ENCODE results near the gene KHK.
"Not testable (repeated sequence)": the region's sequence is repeated elsewhere in the genome, so short reads cannot be mapped to it uniquely, and the experiment has no call there.

Gene KHK

DNA sequence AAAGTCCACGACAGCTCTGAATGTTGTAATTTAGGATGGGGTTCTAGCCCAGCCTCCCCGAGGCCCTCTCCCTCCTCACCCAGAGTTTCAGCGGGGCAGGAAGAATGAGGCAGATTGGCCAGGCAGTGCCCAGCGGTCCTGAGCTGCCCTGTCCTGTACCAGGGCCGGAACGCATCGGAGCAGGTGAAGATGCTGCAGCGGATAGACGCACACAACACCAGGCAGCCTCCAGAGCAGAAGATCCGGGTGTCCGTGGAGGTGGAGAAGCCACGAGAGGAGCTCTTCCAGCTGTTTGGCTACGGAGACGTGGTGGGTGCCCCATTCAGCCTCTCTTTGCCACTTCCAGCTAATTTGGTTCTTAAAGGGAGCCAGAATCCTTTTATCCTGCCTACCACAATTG is 10.8 kb downstream of the KHK start:
- no peak for DNase-seq

DNA sequence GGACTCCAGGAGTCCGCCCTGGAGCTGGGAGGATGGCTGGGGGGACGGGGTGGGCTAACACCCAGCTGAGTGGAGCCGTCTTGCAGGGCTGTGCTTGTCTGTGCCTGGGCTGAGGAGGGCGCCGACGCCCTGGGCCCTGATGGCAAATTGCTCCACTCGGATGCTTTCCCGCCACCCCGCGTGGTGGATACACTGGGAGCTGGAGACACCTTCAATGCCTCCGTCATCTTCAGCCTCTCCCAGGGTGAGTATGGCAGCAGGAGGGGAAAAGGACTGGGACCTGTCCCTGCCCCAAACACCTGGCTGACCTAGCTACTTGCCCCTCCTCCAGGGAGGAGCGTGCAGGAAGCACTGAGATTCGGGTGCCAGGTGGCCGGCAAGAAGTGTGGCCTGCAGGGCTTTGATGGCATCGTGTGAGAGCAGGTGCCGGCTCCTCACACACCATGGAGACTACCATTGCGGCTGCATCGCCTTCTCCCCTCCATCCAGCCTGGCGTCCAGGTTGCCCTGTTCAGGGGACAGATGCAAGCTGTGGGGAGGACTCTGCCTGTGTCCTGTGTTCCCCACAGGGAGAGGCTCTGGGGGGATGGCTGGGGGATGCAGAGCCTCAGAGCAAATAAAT is 12.9 kb downstream of the KHK start:
- DNase-seq, result no peak

DNA sequence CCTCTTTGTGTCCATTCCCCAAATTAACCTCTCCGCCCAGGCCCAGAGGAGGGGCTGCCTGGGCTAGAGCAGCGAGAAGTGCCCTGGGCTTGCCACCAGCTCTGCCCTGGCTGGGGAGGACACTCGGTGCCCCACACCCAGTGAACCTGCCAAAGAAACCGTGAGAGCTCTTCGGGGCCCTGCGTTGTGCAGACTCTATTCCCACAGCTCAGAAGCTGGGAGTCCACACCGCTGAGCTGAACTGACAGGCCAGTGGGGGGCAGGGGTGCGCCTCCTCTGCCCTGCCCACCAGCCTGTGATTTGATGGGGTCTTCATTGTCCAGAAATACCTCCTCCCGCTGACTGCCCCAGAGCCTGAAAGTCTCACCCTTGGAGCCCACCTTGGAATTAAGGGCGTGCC is 13.5 kb downstream of the KHK start:
- DNase-seq, result no peak

DNA sequence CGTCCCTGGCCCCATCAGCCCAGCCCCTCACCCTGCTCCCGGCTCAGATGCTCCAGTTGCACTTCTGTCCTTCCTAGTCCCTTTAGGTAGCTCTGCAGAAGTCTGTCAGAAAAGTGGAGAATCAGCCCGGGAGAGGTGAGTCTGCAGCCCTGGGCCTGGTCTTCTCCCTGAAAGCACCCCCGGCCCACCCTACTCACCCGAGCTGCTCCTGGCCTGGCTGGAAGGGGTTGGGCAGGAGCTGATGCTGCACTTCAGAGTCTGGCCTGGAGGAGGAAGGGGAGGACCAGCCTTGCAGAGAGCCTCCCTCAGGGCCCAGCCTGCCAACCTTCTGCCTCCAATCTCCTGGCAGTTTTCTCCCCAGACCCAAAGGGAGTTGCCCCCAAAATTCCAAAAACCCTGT is 15.8 kb downstream of the KHK start:
- no peak for DNase-seq

DNA sequence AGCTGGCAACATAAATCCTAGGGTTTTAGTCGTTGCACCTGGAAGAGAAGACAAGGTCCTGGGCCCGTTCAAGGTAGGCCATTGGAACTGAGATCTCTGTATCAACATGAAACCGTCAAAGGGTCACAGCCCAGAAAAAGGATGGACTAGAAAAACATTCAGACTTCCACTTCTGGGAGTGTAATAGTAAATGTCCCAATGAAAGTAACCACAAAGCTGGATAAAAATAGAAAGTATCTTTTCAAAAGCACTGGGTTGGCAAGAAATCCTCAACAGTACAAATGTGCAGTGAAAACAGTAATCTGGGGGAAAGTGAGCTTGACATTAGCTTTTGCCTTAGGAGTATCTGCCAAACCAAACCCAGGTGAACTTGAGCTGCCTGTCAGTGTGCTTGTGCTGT is 19.4 kb downstream of the KHK start:
- DNase-seq, result no peak

DNA sequence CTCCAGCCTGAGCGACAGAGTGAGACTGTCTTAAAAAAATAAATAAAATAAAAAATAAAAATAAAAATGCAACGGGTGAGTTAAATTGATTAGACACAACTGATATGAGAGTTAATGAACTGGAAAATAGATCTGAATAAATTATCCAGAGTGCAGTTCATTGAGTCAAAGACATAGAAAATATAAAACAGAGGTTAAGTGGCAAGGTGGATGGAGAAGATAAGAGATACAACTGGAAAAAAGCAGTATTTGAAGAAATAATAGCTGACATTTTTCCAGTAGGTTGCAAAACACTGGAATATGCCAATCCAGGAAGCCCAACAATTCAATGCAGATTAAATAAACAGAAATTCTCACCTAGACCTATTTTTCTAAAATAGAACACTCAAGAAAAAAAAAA is 21.6 kb downstream of the KHK start:
- DNase-seq, result no peak

DNA sequence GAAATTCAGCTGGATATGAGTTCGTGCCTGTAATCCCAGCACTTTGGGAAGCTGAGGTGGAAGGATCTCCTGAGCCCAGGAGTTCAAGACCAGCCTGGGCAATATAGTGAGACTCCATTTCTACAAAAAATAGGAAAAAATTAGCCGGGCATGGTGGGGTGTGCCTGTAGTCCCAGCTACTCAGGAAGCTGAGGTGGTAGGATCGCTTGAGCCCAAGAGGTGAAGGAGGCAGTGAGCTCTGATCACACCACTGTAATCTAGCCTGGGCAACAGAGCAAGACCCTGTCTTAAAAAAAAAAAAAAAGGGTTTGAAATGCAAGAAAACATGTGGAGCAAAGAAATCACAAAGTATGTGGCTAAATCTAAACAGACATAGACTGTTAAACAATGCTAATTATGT is 22.5 kb downstream of the KHK start:
- DNase-seq, result no peak

DNA sequence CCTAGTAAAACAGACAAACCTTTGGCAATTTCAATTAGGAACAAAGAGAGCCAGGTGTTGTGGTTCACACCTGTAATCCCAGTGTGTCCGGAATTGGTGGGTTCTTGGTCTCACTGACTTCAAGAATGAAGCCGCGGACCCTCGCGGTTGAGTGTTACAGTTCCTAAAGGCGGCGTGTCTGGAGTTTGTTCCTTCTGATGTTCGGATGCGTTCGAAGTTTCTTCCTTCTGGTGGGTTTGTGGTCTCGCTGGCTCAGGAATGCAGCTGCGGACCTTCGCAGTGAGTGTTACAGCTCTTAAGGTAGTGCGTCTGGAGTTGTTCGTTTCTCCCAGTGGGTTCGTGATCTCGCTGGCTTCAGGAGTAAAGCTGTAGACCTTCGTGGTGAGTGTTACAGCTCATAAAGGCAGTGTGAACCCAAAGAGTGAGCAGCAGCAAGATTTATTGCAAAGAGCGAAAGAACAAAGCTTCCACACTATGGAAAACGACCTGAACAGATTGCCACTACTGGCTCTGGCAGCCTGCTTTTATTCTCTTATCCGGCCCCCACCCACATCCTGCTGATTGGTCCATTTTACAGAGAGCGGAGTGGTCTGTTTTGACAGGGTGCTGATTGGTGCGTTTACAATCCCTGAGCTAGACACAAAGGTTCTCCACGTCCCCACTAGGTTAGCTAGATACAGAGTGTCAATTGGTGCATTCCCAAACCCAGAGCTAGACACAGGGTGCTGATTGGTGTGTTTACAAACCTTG is 24.2 kb downstream of the KHK start:
- not testable (repeated sequence) for DNase-seq

DNA sequence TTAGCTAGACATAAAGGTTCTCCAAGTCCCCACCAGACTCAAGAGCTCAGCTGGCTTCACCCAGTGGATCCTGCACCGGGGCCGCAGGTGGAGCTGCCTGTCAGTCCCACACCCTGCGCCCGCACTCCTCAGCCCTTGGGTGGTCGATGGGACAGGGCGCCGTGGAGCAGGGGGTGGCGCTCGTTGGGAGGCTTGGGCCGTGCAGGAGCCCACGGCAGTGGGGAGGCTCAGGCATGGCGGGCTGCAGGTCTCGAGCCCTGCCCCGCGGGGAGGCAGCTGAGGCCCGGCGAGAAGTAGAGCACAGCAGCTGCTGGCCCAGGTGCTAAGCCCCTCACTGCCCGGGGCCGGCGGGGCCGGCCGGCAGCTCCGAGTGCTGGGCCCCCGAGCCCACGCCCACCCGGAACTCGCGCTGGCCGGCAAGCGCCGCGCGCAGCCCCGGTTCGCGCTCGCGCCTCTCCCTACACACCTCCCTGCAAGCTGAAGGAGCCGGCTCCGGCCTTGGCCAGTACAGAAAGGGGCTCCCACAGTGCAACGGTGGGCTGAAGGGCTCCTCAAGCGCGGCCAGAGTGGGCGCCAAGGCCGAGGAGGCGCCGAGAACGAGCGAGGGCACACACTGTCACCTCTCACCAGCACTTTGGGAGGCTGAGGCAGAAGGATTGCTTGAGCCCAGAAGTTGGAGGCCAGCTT is 25.0 kb downstream of the KHK start:
- DNase-seq, result not testable (repeated sequence)

DNA sequence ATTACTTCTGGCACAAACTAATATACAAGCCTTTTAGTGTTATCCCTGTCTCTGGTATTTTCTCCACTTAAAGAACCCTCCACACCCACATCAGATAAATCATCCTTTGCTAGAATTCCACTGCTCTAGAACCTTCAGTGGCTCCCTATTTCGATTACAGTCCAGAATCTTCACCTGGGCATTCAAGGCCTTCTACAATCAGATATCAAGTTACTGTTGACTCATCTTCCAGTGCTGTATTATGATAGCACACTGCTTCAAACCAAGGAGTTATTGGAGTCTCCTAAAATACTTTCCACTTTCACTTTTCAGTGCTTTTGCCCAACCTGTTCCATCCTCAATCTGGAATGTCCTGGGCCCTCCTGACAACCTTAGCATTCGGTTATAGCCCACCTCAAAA is 28.9 kb downstream of the KHK start:
- no peak for DNase-seq

DNA sequence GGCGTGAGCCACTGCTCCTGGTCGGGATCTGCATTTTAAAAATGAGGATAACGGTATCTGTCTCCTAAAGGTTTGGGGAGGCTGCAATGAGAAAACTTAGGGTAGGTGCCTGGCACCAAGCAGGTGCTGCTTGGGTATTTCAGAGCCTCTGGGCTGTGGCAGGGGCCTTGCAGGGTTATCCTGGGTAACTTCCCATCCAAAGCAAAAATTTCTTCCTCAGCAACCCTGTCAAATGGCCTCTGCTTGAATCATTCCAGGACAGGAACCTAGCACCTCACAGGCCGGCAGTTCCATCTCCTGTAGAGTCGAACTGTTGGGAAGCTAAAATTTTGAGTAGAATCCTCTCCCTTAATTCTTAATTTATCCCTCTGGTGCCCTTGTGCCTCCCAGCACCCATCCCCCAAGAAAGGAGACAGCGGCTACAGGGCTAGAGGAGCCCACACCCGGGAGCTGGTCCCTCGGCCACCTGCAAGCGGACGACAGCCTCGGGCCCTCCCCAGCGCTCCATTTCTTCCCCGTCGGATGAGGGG is 31.5 kb downstream of the KHK start:
- no peak for DNase-seq

DNA sequence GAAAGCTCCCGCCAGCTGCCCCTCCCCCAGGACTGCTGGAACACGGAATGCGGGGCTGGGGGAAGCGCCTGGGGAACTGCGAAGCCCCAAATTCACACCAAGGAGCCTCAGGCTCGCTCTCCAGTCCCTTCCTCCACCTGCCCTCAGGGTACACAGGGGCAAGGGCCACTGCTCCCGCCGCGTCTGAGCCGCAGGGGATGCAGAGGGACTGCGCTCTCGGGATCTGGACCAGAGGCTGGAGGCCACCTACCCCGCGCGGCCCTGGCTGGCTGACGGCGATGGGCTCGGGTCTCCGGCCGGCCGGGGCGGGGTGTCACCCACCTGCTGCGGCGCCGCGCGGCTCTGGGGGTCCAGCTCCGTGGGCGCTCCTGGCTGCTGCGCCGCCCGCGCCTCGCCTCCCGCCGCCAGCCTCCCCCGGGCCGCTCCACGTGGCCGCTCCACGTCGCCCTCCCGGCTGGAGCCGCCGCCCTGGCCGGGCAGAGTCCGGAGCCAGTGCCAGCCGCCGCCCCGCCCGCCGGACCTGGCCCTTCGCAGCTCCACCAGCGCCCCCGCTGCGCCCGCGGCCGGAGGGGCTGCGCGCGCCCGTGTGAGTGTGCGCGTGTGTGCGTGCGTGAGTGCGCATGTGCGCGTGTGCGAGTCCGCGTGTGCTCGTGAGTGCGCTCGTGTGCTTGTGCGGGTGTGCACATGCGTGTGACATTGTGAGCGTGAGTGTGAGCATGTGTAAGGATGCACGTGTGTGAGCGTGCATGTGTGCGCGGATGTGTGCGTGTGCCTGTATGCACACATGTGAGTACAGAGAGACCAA is 32.2 kb downstream of the KHK start, which contains the start of gene CGREF1:
CGREF1 (minus strand) TSS at position 604 of the 805 bp plus-strand sequence. CDS start 14,762 bp downstream, outside the sequence.
- DNase-seq, result no peak

DNA sequence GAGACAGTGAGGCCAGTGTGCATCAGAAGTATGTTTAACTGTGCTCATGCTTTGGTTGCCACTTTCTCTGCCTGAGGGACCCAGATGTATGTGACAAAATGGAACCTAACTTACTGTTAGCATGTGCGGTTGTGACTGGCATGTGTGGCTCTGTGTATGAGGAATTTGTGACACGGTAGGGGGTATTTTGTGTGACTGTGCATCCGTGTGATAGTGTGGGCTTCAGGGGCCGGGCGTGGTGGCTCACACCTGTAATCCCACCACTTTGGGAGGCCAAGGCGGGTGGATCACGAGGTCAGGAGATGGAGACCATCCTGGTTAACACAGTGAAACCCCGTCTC is 32.7 kb downstream of the KHK start:
- not testable (repeated sequence) for DNase-seq

DNA sequence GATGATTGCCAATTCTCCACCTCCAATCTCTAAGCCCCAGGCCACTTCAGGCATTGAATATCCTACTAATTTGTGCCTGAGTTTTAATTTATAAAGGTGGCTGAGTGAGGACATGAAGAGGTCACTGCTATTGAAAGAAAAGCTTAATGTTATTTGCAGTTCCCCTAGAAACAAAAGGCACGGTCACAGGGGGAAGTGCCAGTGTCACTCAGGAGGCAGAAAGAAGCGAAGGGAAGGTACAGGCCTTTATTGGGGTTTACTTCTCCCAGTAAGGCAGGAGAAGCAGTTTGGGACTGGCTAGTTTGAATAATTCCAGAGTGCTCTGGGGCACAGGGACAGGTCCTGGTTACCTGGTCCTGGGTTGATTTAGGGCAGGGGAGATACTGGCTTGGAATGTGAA is 35.3 kb downstream of the KHK start:
- DNase-seq, result no peak

DNA sequence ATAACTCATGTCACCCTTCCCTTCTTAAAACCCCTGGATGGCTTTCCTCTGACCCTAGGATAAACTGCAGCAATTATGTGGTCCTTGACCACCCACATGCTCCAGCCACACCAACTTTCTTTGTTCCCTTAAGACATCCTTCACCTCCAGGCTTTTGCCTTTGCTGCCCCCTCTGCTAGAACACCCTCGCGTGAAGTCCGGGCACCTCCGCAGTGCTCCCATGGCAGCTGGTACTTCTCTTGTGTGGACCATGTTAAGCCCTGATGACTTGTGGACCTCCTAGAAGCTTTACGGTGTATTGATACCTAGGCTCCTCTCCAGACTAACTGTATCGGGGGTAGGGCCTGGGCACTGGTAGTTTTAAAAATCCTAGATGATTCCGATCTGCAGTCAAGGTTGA is 36.2 kb downstream of the KHK start:
- DNase-seq, result no peak

DNA sequence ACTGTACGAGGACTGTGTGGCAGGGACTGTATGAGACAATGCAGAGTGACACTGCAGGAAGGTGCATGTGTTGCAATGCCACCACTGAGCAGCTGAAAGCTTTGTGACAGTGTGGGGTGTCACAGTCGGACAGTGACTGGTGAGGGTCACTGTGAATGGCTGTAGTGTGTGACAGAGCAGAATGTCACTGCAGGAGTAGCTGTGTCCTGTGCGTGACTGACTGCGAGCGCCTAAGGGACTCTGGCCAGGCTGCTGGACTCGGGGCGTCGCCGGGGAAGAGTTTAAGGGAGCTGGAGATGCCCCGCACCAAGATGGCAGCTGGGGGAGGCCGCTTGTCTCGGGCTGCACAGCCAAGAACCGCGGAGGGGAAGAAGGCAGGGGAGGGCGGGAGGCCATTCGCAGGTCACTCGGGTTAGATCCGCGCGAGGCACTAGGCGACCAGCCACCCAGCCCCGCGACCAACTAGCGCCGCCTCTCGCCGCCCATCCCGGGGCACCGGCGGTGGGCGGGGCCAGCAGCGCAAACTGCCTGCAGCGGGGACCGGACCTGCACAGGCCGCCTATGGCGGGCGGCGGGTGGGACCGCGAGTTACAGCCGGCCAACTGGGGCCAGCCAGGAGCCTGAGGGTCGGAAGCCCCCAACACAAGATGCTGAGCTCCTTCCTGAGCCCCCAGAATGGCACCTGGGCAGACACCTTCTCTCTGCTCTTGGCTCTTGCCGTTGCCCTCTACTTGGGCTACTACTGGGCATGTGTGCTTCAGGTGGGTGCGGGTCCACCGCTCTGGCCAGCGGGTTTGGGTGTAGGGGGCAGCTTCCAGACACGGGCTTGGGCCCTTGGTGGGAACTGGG is 37.0 kb downstream of the KHK start, which contains the start of gene ABHD1:
ABHD1 (plus strand) TSS at position 514 of the 849 bp plus-strand sequence; CDS start at position 648, 134 bp downstream.
- peak; percentile 76 to 79 for DNase-seq

DNA sequence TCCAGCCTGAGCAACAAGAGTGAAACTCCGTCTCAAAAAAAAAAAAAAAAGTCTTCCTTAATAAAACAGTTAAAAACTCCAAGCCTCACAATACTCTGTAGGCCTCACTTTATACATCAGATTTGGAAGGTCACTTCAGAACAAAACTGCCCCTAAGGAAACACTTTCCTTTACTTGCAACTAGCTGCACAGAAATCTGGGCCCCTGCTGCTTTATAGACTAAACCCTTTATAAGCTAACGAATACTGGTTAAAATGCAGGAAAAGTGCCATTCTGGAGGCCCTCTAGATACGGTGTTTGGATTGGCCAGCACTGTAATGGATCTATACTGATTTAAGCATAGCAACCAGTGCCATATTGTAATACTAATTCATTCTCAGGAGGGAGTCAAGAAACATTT is 38.5 kb downstream of the KHK start:
- DNase-seq, result no peak

DNA sequence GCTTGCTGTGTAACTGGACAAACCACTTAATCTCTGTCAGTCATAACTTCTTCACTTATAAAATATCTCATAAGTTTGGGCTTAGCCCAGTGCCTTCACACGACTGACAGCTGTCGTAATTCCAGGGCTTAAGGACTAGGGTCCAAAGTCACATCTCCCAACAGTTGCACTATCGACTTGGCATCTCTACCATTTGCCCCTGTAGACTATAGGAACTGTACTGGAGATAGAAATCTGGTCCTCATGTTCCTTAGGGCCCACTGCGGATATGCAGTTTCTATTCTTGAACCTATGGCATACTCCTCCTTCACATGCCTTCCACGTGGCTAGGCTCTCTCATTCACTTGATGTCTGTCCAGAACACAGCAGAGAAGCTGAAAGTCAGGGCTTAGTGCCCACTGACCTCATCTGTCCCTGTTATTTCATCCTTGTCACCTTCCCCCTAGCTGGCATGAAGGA is 39.7 kb downstream of the KHK start:
- no peak for DNase-seq

DNA sequence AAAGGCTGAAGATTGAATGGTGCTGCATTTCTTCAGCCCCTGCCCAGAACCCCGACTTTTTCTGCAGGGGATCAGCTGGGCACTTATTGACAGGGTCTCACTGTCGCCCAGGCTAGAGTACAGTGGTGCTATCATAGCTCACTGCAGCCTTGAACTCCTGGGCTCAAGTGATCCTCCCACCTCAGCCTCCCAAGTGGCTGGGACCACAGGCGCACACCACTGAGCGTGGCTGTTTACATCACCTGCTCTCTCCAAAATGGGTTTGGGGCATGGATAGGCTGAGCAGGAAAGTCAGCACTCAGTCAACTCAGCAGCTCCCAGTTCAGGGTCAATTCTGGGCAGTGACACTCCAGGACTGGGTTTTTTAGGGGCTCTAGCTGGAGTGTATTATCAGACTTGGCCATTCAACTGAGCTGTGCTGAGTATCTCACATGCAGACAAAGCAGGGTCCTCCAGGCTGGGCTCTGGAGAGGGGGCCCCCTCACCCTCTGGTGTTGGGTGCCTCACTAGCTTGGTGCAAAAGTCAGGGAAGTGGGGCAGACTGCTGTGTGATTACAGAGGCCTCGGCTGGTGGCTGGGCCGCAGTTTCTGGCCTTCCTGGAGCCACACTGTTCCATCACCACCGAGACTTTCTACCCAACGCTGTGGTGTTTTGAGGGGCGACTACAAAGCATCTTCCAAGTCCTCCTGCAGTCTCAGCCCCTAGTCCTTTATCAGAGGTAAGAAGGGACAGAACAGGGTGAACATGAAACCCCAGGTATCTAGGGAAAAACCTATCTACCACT is 41.5 kb downstream of the KHK start:
- no peak for DNase-seq

DNA sequence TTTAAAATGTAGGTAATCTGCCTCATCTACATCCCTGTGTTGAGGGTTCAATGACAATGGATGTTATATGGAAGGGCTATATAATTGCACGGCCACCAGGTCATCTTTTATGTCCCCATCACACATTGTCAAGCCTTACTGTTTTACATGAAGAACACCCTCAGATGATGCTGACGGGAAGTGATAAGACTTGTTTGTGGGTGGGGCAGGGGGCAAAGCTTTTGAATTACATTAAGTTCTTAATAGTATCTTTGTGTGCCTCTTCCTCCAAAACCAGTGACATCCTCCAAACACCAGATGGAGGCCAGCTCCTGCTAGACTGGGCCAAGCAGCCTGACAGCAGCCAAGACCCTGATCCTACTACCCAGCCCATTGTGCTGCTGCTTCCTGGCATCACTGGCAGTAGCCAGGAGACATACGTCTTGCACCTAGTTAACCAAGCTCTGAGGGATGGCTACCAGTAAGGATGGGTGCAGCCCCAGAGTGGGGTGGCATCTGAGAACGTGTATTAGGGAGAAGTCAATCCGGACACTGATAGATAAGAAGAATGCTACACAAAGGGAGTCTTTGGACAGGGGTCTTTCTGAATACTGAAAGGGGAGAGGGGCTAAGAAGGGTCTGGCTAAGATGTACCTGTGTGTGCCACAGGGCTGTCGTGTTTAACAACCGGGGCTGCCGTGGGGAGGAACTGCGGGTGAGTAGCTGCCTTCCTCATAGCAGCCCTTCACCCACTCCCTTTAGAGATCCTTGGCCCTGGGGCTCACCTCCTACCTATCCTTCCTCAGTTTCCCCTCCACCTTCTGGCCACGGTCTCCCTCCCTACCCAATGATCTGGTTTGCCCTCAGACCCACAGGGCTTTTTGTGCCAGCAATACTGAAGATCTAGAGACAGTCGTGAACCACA is 42.3 kb downstream of the KHK start:
- no peak for DNase-seq

All from CD4-positive, alpha-beta T cell treated with Interleukin-1 beta for 1 hour (primary cell).